GM18873 (cell line): Measurements from ENCODE around the gene HLF.

Experiments used
- ATAC-seq: cut with Tn5 transposase; IDR thresholded peaks from one replicate; pipeline ENCODE4 v1.9.1; 2021; ENCODE audit warnings: mild to moderate bottlenecking, moderate library complexity, moderate number of reproducible peaks; ENCODE audit not compliant: unreplicated experiment, low FRiP score

HLF gene

GRCh38 chr17:55288356-55289105 lies 23.8 kb downstream of the HLF start:
- ATAC-seq = no peak

GRCh38 chr17:55289106-55289446 lies 24.3 kb downstream of the HLF start:
- no peak for ATAC-seq

GRCh38 chr17:55289978-55290377 lies 25.2 kb downstream of the HLF start:
- ATAC-seq = no peak

- no peak for ATAC-seq
Observed at GRCh38 chr17:55290492-55291113, 25.8 kb downstream of the HLF start.

DNA sequence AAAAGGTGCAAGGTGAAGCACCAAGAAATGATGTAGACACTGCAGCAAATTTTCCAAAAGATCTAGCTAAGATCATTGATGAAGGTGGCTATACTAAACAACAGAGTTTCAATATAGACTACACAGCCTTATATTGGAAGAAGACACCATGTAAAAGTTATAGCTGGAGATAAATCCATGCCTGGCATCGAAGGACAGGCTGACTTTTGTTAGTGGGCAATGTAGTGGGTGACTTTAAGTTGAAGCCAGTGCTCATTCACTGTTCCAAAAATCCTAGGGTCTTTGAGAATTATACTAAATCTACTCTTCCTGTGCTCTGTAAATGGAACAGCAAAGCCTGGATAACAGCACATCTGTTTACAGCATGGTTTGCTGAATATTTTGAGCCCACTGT lies 26.4 kb downstream of the HLF start:
- ATAC-seq = no peak

GRCh38 chr17:55292094-55292493 lies 27.3 kb downstream of the HLF start:
- no peak for ATAC-seq

- no peak for ATAC-seq
Observed at GRCh38 chr17:55294042-55294751, 29.4 kb downstream of the HLF start.

DNA sequence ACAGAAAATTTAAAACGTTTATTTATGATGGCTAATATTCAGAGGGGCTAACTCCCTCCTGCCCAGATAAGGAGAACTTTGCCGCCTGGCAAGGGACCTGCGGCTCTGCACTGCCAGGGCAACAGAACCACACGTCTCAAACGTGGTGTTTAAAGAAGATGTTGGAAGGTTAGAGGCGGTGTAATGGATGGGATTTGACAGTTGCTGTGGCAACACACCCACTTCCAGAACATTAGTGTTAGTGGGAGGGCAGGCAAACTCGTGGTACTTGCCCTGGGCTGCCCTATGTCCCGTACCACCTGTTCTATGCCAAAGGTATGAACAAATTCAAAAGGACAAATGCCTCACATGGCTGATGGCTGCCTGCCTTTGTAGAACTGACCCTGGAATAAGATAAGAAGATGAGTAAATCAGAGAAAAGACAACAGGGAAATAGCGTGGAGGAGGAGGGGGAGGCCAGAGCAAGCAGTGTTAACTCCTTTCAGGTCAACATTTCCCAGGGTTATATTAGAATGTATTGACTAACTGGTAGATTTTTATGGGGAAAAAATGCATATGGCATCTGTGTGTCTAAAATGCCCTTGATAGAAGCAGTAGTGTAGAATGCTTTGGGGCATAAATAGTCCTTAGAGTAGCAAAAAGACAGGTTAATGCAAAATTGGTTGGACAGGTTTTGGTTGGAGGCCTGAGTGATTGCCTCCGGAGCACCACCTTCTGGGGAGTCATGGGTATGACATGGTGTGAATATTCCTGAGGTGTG lies 30.8 kb downstream of the HLF start:
- ATAC-seq = peak; percentile 71

DNA sequence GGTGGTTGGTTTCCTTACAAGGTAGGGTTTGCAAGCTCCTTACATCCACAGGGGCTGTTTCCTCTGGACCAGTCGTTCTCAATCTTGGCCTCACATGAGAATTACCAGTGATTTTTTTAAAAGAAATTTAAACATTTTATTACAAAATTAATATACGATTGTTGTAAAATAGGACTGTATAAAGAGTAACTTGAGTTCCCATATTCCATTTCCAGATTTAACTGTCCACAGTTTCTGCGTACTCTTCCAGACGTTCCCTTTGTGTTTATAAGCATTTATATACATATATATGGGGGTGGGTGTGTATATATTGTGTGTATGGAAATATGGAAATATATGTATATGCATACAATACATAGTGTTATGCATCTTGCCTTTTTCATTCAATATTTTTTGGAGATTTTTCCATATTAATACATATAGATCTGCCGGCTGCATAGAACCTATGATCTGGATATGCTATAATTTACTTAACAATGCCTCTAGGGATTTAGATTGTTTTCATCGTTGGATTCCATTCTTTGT lies 31.5 kb downstream of the HLF start:
- no peak for ATAC-seq

DNA sequence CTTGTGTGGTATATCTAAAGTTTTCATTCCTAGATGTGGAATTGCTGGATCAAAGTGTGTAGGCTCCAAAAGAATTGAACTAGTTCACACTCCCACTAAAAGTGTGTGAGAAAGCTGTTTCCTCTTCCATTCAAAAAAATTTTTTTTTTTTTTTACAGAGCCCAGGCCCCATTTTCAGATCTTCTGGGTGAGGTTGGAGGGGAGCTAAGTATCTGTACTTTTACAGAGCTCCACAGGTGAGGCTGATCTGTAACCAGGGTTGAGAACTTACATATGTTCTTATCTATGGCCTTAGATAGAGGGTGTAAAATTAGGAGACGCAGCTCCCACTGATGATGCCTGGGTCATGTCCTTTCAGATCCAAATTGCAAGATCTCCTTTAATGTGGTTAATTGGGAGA lies 31.9 kb downstream of the HLF start:
- no peak for ATAC-seq

DNA sequence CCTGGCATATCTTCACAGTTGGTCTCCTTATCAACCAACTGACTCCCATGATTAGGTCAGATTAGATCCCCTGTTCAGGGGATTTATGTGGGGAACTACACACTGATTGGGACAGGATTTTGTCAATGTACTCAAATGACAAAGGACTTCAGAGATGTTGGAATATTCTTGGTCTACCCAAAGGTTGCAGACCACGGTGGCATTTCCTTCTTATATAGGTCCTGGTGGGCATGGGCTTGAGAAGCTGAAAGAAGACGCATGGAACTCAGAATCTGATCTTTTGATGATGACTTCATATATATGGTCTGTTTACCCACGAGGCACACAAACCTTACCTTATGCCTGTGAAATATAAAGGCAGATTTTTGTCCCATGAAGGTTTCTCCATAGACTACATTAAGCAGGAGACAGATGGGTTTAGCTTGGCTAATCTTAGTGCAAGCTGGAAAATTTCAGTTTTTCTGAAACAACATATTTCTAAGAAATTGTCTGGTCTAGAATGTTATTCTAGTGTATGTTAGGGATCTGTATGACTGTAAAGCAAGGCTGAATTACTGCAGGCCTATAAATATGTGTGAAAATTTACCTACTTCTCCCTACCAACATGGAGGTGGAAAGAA lies 33.5 kb downstream of the HLF start:
- no peak for ATAC-seq

DNA sequence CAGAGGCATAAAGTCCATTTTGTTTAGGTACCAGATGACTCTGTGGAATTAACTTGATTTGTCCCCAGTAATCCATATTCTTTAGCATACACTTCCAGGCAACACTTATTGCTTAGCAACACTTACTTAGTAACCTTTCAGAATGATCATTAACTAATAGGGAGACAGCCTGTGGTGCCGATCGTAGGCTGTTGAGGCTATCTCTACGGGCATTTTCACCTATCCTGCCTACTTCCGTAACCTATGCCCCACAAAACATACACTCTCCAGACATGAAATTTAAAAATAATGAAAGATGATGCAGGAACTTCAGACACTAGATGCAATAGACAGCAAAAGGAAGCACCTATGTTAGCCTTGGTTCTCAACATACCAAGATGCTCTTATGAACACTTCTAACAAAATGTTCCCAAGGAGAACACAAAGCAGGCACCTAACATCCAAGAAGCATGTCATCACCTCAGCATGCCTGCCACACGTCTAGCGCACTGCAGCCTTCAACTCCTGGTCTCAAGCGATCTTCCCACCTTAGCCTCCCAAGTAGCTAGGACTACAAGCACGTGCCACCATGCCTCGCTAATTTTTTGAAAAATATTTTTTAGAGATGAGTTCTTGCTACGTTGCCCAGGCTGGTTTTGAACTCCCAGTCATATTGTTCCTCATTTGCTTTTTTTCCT lies 34.5 kb downstream of the HLF start:
- ATAC-seq = no peak

GRCh38 chr17:55299890-55300289 lies 35.1 kb downstream of the HLF start:
- ATAC-seq = no peak

DNA sequence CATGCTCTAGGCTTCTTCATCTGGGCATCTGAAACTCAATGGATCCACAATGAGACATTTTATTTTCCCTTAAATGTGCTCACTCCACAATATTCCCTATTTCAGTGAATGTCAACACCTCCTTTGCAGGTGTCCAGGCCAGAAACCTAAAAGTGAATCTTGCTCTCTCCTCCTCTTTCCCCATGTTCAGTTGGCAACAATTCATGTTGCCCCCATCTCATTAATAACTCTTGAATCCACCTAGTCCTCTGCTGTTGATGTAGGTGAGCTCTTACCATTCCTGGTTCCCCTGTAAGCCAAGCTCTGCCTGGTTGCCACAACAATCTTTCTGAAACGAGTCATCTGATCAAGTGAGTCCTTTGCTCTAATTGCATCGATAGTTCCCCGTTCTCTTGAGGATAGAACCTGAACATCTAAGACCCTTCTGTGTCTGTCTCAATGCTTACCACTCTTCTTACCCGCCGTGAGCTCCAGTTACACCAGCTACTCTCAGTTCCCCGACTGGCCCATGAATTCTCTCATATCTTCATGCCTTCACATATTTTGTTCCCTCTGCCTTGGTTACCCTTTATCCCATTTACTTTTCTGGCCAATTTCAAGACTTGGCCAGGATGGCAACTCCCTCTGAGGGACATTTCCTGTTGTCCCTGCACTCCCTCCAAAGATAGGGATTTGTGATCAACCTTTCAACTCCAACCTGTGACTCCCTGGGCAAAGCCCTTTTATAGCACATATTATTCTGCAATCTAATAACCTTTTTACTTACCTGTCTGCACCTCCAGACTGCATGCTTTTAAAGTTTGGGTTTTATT lies 35.9 kb downstream of the HLF start:
- ATAC-seq = no peak

- no peak for ATAC-seq
Observed at GRCh38 chr17:55301521-55302406, 37.0 kb downstream of the HLF start.

DNA sequence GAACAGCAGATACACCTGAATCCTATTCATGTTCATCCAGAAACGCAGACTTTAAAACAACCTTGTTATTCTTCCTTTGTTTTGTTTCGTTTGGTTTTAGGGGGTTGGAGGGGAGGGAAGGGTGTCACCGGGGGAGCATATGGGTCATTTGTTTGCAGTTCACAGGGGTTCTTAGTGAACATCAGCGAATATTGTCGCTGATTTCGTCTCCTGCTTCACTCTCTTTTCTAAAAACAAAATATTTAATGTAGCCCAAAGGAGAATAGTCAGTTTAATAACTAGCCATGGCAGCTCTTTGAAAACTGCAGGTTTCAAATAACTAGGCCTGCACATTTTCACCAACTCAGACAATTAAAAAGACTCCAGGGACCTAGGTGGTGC lies 37.6 kb downstream of the HLF start:
- no peak for ATAC-seq

DNA sequence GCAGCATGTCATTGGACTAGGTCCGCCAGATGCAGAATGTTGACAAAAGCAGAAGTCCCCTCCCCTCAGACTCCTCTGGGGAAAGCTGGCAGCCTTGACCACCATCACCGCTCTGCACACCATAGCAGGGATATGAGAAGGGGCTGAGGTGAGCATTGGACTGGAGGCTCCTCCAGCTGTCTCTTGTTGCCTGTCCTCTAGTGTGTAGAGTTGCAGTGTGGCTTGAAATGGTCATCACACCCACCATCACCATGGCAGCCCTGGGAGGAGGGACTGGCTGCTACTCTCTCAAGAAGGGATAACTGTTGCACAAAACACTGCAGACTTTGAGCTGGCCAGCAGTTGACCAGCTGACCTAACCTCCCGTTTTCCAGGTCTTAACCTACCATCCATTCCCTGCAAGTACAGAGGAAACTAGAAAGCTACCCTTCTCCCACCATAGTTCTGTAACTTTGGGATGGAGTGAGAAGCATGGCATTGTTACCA lies 38.3 kb downstream of the HLF start:
- no peak for ATAC-seq

DNA sequence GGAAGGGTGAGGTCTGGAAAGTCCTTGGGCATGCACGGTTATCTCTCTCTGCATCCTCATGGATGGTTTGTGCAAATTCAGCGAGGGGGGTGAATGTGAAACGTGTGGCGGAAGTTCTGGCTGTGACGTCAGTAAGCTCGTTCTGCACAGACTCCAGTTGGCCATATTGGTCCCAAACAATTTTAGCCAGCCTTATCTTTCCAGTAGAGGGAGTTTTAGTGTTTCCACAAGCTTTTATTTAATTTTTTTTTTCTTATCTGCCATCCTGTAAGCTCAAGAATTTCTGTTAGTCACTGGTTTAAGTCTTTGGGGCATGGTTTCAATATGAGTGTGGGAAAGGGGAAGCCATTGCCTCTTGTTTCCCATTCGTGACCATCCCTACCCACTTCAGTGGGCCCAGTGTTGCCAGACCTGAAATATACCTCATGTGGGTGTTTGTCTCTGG lies 39.0 kb downstream of the HLF start:
- ATAC-seq = no peak
